ENCODE results near the gene WRAP73. TPM values are rescaled to one million over a fixed set of nuclear protein-coding genes. Genes with fewer than 3 reads are reported as not detected.
"Not testable (repeated sequence)": the region's sequence is repeated elsewhere in the genome, so short reads cannot be mapped to it uniquely, and the experiment has no call there.

Gene WRAP73
- total and polyA plus RNA-seq, 2 experiments from 2014 or later: 16.9 to 20.2 TPM

DNA sequence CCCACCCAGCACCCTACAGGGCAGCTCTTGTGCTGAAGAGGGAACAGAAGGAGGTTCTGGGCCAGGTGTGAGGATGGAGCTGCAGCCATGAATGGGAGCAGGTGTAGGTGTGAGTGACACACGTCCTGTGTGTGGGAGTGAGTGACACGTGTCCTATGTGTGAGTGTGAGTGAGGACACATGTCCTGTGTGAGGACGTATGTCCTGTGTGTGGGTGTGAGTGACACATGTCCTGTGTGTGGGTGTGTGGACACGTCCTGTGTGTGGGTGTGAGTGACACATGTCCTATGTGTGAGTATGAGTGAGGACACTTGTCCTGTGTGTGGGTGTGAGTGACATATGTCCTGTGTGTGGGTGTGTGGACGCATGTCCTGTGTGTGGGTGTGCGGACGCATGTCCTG lies 65.0 kb downstream of the WRAP73 start:
- Histone ChIP-seq H3K9ac (no peak overlapping the region), H4K20me1 (ENCODE audit: insufficient read depth) (no peaks in the 10 kb centered on the region), H3K9me3 (ENCODE audit: low read depth) (no peaks in the 10 kb centered on the region), H2AFZ (no peak overlapping the region), H3K4me2 (ENCODE audit: unreplicated experiment) (no peak overlapping the region), H3K27ac (no peak overlapping the region), H3F3A (ENCODE audit: insufficient read depth) (no peaks in the 10 kb centered on the region), H3K36me3 (ENCODE audit: low read depth) (no peaks in the 10 kb centered on the region), H3K4me3 (no peak overlapping the region), H3K9me2 (ENCODE audit: insufficient read depth) (no peaks in the 10 kb centered on the region), H3K4me1 (ENCODE audit: insufficient read depth) (no peaks in the 10 kb centered on the region), H3K27me3 (replicated peaks; ENCODE audit: insufficient read depth) (no peaks in the 10 kb centered on the region; the same call in 1 of the 2 replicates), H3K79me2 (ENCODE audit: insufficient read depth) (no peaks in the 10 kb centered on the region)
- WGBS, 2 experiments (ENCODE audit: low coverage in 1 of 2, low lambda C conversion rate in 2 of 2, missing lambda C conversion rate in 2 of 2): 62 to 75% methylated on average over 7 of the region's 7 CpGs
- TF ChIP-seq EZH2 (IDR thresholded peaks at IDR 0.05; ENCODE audit: insufficient read depth, poor library complexity, severe bottlenecking) (no peak), EZH2phosphoT487 (IDR thresholded peaks at IDR 0.05; ENCODE audit: insufficient read depth, low read depth) (no peak)
- DNase-seq: no peak
- in situ Hi-C loops (cut with MboI): no loop called here

DNA sequence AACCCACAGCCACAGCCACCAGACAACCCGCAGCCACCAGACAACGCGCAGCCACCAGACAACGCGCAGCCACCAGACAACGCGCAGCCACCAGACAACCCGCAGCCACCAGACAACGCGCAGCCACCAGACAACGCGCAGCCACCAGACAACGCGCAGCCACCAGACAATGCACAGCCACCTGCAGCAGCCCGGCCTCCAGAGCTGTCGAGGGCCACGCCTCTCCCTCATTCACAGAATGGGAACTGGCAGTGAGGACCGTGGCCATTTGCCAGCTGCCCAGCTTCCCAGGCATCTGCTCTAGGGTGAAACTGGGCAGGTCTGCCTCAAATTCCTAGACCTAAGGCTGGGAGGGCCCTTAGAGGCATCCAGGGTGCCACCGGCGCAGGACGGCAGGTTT lies 66.2 kb downstream of the WRAP73 start:
- H3K27ac ChIP-seq; in situ Hi-C loops (cut with MboI); H2AFZ ChIP-seq; H3K4me3 ChIP-seq; H3K27me3 ChIP-seq (replicated peaks; ENCODE audit: insufficient read depth); H4K20me1 ChIP-seq (ENCODE audit: insufficient read depth); H3K79me2 ChIP-seq (ENCODE audit: insufficient read depth); H3K9ac ChIP-seq; H3K9me2 ChIP-seq (ENCODE audit: insufficient read depth); H3K36me3 ChIP-seq (ENCODE audit: low read depth); DNase-seq; H3K9me3 ChIP-seq (ENCODE audit: low read depth); H3K4me2 ChIP-seq (ENCODE audit: unreplicated experiment); H3F3A ChIP-seq (ENCODE audit: insufficient read depth); H3K4me1 ChIP-seq (ENCODE audit: insufficient read depth): not testable (repeated sequence)
- 74 to 78% methylated on average over 16 to 17 of the region's 21 CpGs for WGBS, 2 experiments (ENCODE audit: low coverage in 1 of 2, low lambda C conversion rate in 2 of 2, missing lambda C conversion rate in 2 of 2)

DNA sequence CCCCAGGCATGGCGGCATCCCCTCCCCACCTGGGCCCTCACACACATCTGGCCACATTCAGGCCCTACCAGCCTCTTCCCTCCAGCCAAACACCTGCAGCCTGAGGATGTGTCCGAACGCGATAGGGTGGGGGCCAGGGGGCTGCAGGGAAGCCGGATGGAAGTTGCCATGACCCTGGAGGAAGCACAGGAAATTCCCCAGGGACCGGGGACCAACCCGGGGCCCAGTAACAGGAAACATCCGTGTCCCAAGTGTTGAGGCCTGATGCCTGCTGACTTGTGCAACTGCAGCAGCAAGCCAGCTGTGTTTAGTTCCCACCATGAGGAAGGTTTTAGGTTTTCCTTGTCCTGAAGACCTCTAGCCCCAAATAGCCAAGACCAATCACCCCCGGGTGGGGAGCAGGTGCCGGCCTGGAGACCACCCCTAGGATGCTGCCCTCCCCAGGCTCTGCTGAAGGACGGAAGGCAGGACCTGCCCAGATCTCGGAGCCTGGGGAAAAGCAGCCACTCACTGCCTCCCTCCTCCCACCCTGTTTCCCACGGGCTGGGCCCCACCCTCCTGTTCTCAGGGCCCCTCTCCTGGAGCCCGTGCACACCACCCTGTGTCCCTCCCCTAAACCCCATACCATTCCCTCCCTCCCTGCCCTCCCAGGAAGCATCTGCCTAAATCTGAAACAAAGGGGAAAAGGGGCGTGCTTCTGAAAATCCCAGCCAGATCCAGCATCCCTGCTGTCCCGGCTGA lies 68.4 kb downstream of the WRAP73 start:
- Histone ChIP-seq H3K9me3 (ENCODE audit: low read depth) (no peaks in the 10 kb centered on the region), H3K79me2 (ENCODE audit: insufficient read depth) (no peaks in the 10 kb centered on the region), H3K27ac (no peak overlapping the region), H3K4me3 (no peak overlapping the region), H4K20me1 (ENCODE audit: insufficient read depth) (no peaks in the 10 kb centered on the region), H2AFZ (no peak overlapping the region), H3K27me3 (replicated peaks; ENCODE audit: insufficient read depth) (no peaks in the 10 kb centered on the region), H3F3A (ENCODE audit: insufficient read depth) (no peaks in the 10 kb centered on the region), H3K9me2 (ENCODE audit: insufficient read depth) (no peaks in the 10 kb centered on the region), H3K4me1 (ENCODE audit: insufficient read depth) (no peaks in the 10 kb centered on the region), H3K36me3 (ENCODE audit: low read depth) (no peaks in the 10 kb centered on the region), H3K4me2 (ENCODE audit: unreplicated experiment) (no peak overlapping the region), H3K9ac (no peak overlapping the region)
- WGBS, 2 experiments (ENCODE audit: low coverage in 1 of 2, low lambda C conversion rate in 2 of 2, missing lambda C conversion rate in 2 of 2): 29% methylated on average over 16 of the region's 16 CpGs
- TF ChIP-seq EZH2 (IDR thresholded peaks at IDR 0.05; ENCODE audit: insufficient read depth, poor library complexity, severe bottlenecking) (no peak), EZH2phosphoT487 (IDR thresholded peaks at IDR 0.05; ENCODE audit: insufficient read depth, low read depth) (no peak)
- in situ Hi-C loops (cut with MboI): no loop called here
- no peak for DNase-seq

Other genes starting within 250 kb of the WRAP73 start
- not detected in 2 replicates for gene ARHGEF16, start 195.4 kb downstream of the WRAP73 start, total RNA-seq (2014; rRNA removed; shearing (Covaris generic))
- gene ARHGEF16, start 195.4 kb downstream of the WRAP73 start, polyA plus RNA-seq (2016; fragmentation: Nextera tagmentation; extraction: Ambion mirVana): not detected in 2 replicates
- gene MEGF6, start 38.6 kb downstream of the WRAP73 start, total RNA-seq (2014; rRNA removed; shearing (Covaris generic)): 108 and 129 TPM in 2 replicates
- 37.9 and 39.3 TPM in 2 replicates for gene MEGF6, start 38.6 kb downstream of the WRAP73 start, polyA plus RNA-seq (2016; fragmentation: Nextera tagmentation; extraction: Ambion mirVana)
- gene TPRG1L, start 25.1 kb downstream of the WRAP73 start, total RNA-seq (2014; rRNA removed; shearing (Covaris generic)): 27.6 and 30.9 TPM in 2 replicates
- 30.7 and 30.9 TPM in 2 replicates for gene TPRG1L, start 25.1 kb downstream of the WRAP73 start, polyA plus RNA-seq (2016; fragmentation: Nextera tagmentation; extraction: Ambion mirVana)
- not detected in 2 replicates for gene TP73, start 2.4 kb upstream of the WRAP73 start, total RNA-seq (2014; rRNA removed; shearing (Covaris generic))
- gene TP73, start 2.4 kb upstream of the WRAP73 start, polyA plus RNA-seq (2016; fragmentation: Nextera tagmentation; extraction: Ambion mirVana): 0.08 TPM in 1 of 2 replicates, not detected in the other
- not detected in 2 replicates for gene CCDC27, start 102.3 kb upstream of the WRAP73 start, total RNA-seq (2014; rRNA removed; shearing (Covaris generic))
- not detected in 2 replicates for gene CCDC27, start 102.3 kb upstream of the WRAP73 start, polyA plus RNA-seq (2016; fragmentation: Nextera tagmentation; extraction: Ambion mirVana)
- gene SMIM1, start 122.6 kb upstream of the WRAP73 start, total RNA-seq (2014; rRNA removed; shearing (Covaris generic)): not detected in 2 replicates
- not detected in 2 replicates for gene SMIM1, start 122.6 kb upstream of the WRAP73 start, polyA plus RNA-seq (2016; fragmentation: Nextera tagmentation; extraction: Ambion mirVana)
- 32.2 and 41.9 TPM in 2 replicates for gene LRRC47, start 146.4 kb upstream of the WRAP73 start, total RNA-seq (2014; rRNA removed; shearing (Covaris generic))
- 15.1 and 17.8 TPM in 2 replicates for gene LRRC47, start 146.4 kb upstream of the WRAP73 start, polyA plus RNA-seq (2016; fragmentation: Nextera tagmentation; extraction: Ambion mirVana)
- 12.3 and 14.8 TPM in 2 replicates for gene CEP104, start 207.1 kb upstream of the WRAP73 start, total RNA-seq (2014; rRNA removed; shearing (Covaris generic))
- gene CEP104, start 207.1 kb upstream of the WRAP73 start, polyA plus RNA-seq (2016; fragmentation: Nextera tagmentation; extraction: Ambion mirVana): 24.7 and 29.8 TPM in 2 replicates
- gene DFFB, start 207.4 kb upstream of the WRAP73 start, total RNA-seq (2014; rRNA removed; shearing (Covaris generic)): 6.4 and 18.3 TPM in 2 replicates
- gene DFFB, start 207.4 kb upstream of the WRAP73 start, polyA plus RNA-seq (2016; fragmentation: Nextera tagmentation; extraction: Ambion mirVana): 2.4 and 3.2 TPM in 2 replicates

All from GM23248 (cell line).